Measurements from ENCODE around the gene GABPA. TPM values are rescaled to one million over a fixed set of nuclear protein-coding genes. Genes with fewer than 3 reads are reported as not detected.

GABPA gene
- total RNA-seq, 1 experiment from 2014 or later: 20.4 TPM

DNA sequence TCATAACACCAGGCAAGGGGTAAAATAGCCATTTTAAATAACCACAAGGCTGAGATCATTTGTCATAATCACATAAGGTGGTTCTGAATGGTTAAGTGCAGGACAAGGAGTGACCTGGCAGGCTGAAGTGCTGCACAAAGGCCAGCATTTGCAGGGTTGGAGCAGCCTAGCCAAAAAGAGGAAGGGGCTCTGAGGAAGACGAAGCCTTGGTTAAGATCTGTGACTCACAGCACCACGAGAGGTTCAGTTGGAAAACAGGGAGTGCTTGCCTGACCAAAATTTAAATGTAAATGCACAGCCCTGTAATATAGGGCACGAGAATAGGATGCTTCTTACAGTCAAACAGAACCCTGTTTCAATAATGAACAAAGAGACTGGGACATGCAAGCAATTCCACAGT is 12.1 kb upstream of the GABPA start:
- Histone ChIP-seq H2BK15ac (ENCODE audit: low read depth, low read length) (no peak overlapping the region), H3K79me2 (ENCODE audit: insufficient read depth, low read length) (no peaks in the 10 kb centered on the region), H3K79me1 (ENCODE audit: insufficient read depth, low read depth, low read length, poor library complexity, severe bottlenecking) (no peaks in the 10 kb centered on the region), H3K9me3 (ENCODE audit: control insufficient read depth, low read depth, low read length) (no peaks in the 10 kb centered on the region), H3K18ac (ENCODE audit: insufficient read length, low read depth, low read length) (no peak overlapping the region), H4K20me1 (ENCODE audit: control insufficient read depth, insufficient read depth, insufficient read length) (no peaks in the 10 kb centered on the region), H3K9ac (ENCODE audit: extremely low read depth, insufficient read length, low read length) (no peak overlapping the region), H2BK20ac (ENCODE audit: low read depth, low read length, poor library complexity, severe bottlenecking) (no peak overlapping the region), H4K5ac (ENCODE audit: insufficient read length, low read depth, low read length) (no peak overlapping the region), H2BK12ac (ENCODE audit: insufficient read length, low read depth, low read length) (no peak overlapping the region), H3K23me2 (ENCODE audit: insufficient read length, low read depth, low read length, poor library complexity, severe bottlenecking) (no peaks in the 10 kb centered on the region), H3K4me1 (ENCODE audit: insufficient read depth, low read length) (no peaks in the 10 kb centered on the region), H2BK5ac (ENCODE audit: insufficient read length, low read length) (no peak overlapping the region), H3K23ac (ENCODE audit: insufficient read length, low read depth, low read length) (no peak overlapping the region), H3T11ph (ENCODE audit: low read length) (no peak overlapping the region), H2AK5ac (ENCODE audit: insufficient read length, low read length) (no peak overlapping the region), H3K27me3 (ENCODE audit: insufficient read depth, low read length) (no peaks in the 10 kb centered on the region), H2AFZ (ENCODE audit: low read length) (no peak overlapping the region), H3K56ac (ENCODE audit: insufficient read length, low read depth, low read length) (no peak overlapping the region), H4K8ac (replicated peaks; ENCODE audit: insufficient read length, low read depth, low read length) (no peak overlapping the region), H3K14ac (ENCODE audit: insufficient read depth, low read length) (no peak overlapping the region), H2BK120ac (ENCODE audit: low read depth, low read length, poor library complexity, severe bottlenecking) (no peak overlapping the region), H3K4ac (ENCODE audit: low read depth, low read length) (no peak overlapping the region), H3K4me2 (ENCODE audit: insufficient read depth, insufficient read length, low read length) (no peak overlapping the region), H4K91ac (ENCODE audit: insufficient read length, low read depth, low read length) (no peak overlapping the region), H3K27ac (ENCODE audit: insufficient read length, low read depth, low read length) (no peak overlapping the region)
- Mint-ChIP-seq H3K27ac (no peak overlapping the region), H3K36me3 (ENCODE audit: insufficient read depth in 1 of 3, low read depth in 3 of 3) (peaks cover 20 to 59% (median 46%) of the 10 kb centered on the region in 3 experiments), H3K4me3 (no peak overlapping the region), H3K9me3 (no peaks in the 10 kb centered on the region), H3K27me3 (ENCODE audit: low read depth) (no peaks in the 10 kb centered on the region; the same call in none of the 2 replicates), H3K4me1 (peaks cover 4% of the 10 kb centered on the region in 2 experiments)
- no CpG with 5 or more reads among the region's 3 CpGs for WGBS (ENCODE audit: extremely low coverage, insufficient read length, low lambda C conversion rate)
- no peak for TF ChIP-seq CTCF (conservative IDR thresholded peaks at IDR 0.05)
- no peak for DNase-seq

All from H9 (cell line).